ENCODE results near the gene XPNPEP1. TPM values are rescaled to one million over a fixed set of nuclear protein-coding genes. Genes with fewer than 3 reads are reported as not detected.

Gene XPNPEP1
- polyA plus RNA-seq, 1 donor from 2014 or later, result 96.3 TPM

DNA sequence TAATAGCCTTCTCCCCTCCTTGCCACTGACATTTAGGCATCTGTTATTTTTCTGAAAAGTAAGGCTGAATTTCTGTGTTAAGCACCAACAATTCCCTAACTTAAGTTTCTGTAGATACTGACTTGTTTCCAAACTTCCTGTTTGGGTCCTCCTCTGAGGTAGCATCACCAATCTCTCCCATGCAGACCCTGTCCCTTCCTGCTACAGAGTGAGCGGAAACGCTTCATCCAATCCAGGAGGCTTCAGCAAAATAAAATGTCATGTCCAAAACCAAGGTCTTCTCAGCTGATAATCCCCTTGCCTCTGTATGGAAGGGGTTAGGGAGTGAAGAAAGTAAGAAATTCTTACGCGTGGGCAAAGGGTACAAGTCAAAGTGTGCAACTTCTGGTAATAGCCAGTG, 29.9 kb downstream of the XPNPEP1 start:
- Histone ChIP-seq H3K4me2 (ENCODE audit: low read length) (no peak overlapping the region), H3K36me3 (ENCODE audit: insufficient read depth, low read length) (peaks cover 3% of the 10 kb centered on the region)
- TF ChIP-seq POLR2AphosphoS5 (IDR thresholded peaks at IDR 0.05) (no peak), EZH2 (IDR thresholded peaks at IDR 0.05; ENCODE audit: borderline replicate concordance, insufficient read depth, low read length, poor library complexity, severe bottlenecking) (no peak), RAD21 (conservative IDR thresholded peaks at IDR 0.05) (no peak), MXI1 (conservative IDR thresholded peaks at IDR 0.05; ENCODE audit: poor library complexity, severe bottlenecking) (no peak), TAF1 (IDR thresholded peaks at IDR 0.05; ENCODE audit: low read depth) (no peak), EP300 (conservative IDR thresholded peaks at IDR 0.05; ENCODE audit: poor library complexity, severe bottlenecking) (no peak), SMC3 (conservative IDR thresholded peaks at IDR 0.05; ENCODE audit: poor library complexity) (no peak)
- TF ChIP-seq, protein P1, sequence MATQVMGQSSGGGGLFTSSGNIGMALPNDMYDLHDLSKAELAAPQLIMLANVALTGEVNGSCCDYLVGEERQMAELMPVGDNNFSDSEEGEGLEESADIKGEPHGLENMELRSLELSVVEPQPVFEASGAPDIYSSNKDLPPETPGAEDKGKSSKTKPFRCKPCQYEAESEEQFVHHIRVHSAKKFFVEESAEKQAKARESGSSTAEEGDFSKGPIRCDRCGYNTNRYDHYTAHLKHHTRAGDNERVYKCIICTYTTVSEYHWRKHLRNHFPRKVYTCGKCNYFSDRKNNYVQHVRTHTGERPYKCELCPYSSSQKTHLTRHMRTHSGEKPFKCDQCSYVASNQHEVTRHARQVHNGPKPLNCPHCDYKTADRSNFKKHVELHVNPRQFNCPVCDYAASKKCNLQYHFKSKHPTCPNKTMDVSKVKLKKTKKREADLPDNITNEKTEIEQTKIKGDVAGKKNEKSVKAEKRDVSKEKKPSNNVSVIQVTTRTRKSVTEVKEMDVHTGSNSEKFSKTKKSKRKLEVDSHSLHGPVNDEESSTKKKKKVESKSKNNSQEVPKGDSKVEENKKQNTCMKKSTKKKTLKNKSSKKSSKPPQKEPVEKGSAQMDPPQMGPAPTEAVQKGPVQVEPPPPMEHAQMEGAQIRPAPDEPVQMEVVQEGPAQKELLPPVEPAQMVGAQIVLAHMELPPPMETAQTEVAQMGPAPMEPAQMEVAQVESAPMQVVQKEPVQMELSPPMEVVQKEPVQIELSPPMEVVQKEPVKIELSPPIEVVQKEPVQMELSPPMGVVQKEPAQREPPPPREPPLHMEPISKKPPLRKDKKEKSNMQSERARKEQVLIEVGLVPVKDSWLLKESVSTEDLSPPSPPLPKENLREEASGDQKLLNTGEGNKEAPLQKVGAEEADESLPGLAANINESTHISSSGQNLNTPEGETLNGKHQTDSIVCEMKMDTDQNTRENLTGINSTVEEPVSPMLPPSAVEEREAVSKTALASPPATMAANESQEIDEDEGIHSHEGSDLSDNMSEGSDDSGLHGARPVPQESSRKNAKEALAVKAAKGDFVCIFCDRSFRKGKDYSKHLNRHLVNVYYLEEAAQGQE (IDR thresholded peaks at IDR 0.05; ENCODE audit: borderline replicate concordance), result no peak
- TF ChIP-seq, protein P2, sequence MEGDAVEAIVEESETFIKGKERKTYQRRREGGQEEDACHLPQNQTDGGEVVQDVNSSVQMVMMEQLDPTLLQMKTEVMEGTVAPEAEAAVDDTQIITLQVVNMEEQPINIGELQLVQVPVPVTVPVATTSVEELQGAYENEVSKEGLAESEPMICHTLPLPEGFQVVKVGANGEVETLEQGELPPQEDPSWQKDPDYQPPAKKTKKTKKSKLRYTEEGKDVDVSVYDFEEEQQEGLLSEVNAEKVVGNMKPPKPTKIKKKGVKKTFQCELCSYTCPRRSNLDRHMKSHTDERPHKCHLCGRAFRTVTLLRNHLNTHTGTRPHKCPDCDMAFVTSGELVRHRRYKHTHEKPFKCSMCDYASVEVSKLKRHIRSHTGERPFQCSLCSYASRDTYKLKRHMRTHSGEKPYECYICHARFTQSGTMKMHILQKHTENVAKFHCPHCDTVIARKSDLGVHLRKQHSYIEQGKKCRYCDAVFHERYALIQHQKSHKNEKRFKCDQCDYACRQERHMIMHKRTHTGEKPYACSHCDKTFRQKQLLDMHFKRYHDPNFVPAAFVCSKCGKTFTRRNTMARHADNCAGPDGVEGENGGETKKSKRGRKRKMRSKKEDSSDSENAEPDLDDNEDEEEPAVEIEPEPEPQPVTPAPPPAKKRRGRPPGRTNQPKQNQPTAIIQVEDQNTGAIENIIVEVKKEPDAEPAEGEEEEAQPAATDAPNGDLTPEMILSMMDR (IDR thresholded peaks at IDR 0.05; ENCODE audit: poor library complexity, severe bottlenecking), result no peak

DNA sequence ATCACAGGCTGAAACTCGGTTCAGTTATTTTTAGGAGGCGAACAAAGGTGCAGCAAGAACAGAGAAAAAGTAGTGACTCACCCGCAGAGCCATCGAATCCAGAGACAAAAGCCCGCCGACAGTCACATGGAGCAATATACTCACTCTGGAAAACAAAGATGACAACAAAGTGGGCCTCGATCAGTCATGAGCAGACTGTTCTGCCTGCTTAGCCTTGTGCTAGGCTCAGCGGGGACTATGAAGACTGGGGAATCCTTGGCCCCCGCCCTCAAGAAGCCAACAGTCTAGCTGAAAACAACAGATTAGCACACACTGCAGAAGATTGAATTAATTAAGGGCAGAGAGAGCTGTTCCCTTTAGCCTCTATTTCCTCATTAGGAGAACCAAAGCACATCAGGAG, 30.4 kb downstream of the XPNPEP1 start:
- no peaks in the 10 kb centered on the region for H3K27me3 ChIP-seq (ENCODE audit: insufficient read depth, low read depth, low read length)
- H3K79me2 ChIP-seq (replicated peaks; ENCODE audit: insufficient read depth, low read length), result no peaks in the 10 kb centered on the region
- H4K20me1 ChIP-seq (ENCODE audit: insufficient read depth), result no peaks in the 10 kb centered on the region
- H3K9me3 ChIP-seq (ENCODE audit: low read length), result no peaks in the 10 kb centered on the region
- H3F3A ChIP-seq (ENCODE audit: insufficient read depth, low read length, poor library complexity, severe bottlenecking), result no peaks in the 10 kb centered on the region
- no peak overlapping the region for H3K4me3 ChIP-seq (ENCODE audit: low read length)
- no peak overlapping the region for H3K9ac ChIP-seq (ENCODE audit: low read length)
- H2AFZ ChIP-seq (ENCODE audit: low read depth, low read length), result no peak overlapping the region
- H3K36me3 ChIP-seq (ENCODE audit: insufficient read depth, low read length), result peaks cover 3% of the 10 kb centered on the region
- no peaks in the 10 kb centered on the region for H3K9me2 ChIP-seq (ENCODE audit: insufficient read depth, low read length)
- TF ChIP-seq TAF1 (IDR thresholded peaks at IDR 0.05; ENCODE audit: low read depth) (no peak), EP300 (conservative IDR thresholded peaks at IDR 0.05; ENCODE audit: poor library complexity, severe bottlenecking) (no peak), EZH2 (IDR thresholded peaks at IDR 0.05; ENCODE audit: borderline replicate concordance, insufficient read depth, low read length, poor library complexity, severe bottlenecking) (no peak), RAD21 (conservative IDR thresholded peaks at IDR 0.05) (no peak), POLR2AphosphoS5 (IDR thresholded peaks at IDR 0.05) (no peak), MXI1 (conservative IDR thresholded peaks at IDR 0.05; ENCODE audit: poor library complexity, severe bottlenecking) (no peak), SMC3 (conservative IDR thresholded peaks at IDR 0.05; ENCODE audit: poor library complexity) (no peak)
- TF ChIP-seq, protein P2 (IDR thresholded peaks at IDR 0.05; ENCODE audit: poor library complexity, severe bottlenecking), result no peak
- TF ChIP-seq, protein P1 (IDR thresholded peaks at IDR 0.05; ENCODE audit: borderline replicate concordance), result no peak
- H3K4me2 ChIP-seq (ENCODE audit: low read length), result no peak overlapping the region
- no peak overlapping the region for H3K27ac ChIP-seq (ENCODE audit: low read length)

More for the DNA sequence above, 29.9 kb downstream of the XPNPEP1 start:
- Histone ChIP-seq H3K4me3 (ENCODE audit: low read length) (no peak overlapping the region), H3K9me2 (ENCODE audit: insufficient read depth, low read length) (no peaks in the 10 kb centered on the region), H3K9me3 (ENCODE audit: low read length) (no peaks in the 10 kb centered on the region), H2AFZ (ENCODE audit: low read depth, low read length) (no peak overlapping the region), H3K27ac (ENCODE audit: low read length) (no peak overlapping the region), H3F3A (ENCODE audit: insufficient read depth, low read length, poor library complexity, severe bottlenecking) (no peaks in the 10 kb centered on the region), H4K20me1 (ENCODE audit: insufficient read depth) (no peaks in the 10 kb centered on the region), H3K9ac (ENCODE audit: low read length) (no peak overlapping the region), H3K79me2 (replicated peaks; ENCODE audit: insufficient read depth, low read length) (no peaks in the 10 kb centered on the region), H3K27me3 (ENCODE audit: insufficient read depth, low read depth, low read length) (no peaks in the 10 kb centered on the region)

Data from neural cell (in vitro differentiated cells).